Brain pericyte (primary cell): ENCODE data around the gene RSF1.
"Not testable (repeated sequence)": the region's sequence is repeated elsewhere in the genome, so short reads cannot be mapped to it uniquely, and the experiment has no call there.

Experiments used
- DNase-seq: peaks from one replicate; pipeline ENCODE4 v3.0.0-alpha.2; 2012; ENCODE audit warnings: low read depth, low spot score

RSF1 gene

DNA sequence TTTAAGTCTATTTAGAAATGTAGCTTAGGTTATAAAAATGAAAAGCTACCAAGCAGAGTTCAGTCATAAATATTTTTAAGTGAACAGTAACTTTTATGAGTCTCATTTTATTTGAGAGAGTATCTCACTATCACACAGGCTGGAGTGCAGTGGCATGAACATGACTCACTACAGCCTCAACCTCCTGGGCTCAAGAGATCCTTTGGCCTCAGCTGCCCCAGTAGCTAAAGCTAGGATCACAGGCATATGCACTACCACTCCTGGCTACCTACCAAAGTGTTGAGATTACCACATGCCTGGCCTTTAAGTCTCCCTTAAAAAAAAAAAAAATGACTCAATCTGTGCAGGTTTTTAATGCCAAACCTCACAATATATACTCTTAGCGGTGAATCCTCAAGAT is 148.3 kb downstream of the RSF1 start:
- DNase-seq: no peak

DNA sequence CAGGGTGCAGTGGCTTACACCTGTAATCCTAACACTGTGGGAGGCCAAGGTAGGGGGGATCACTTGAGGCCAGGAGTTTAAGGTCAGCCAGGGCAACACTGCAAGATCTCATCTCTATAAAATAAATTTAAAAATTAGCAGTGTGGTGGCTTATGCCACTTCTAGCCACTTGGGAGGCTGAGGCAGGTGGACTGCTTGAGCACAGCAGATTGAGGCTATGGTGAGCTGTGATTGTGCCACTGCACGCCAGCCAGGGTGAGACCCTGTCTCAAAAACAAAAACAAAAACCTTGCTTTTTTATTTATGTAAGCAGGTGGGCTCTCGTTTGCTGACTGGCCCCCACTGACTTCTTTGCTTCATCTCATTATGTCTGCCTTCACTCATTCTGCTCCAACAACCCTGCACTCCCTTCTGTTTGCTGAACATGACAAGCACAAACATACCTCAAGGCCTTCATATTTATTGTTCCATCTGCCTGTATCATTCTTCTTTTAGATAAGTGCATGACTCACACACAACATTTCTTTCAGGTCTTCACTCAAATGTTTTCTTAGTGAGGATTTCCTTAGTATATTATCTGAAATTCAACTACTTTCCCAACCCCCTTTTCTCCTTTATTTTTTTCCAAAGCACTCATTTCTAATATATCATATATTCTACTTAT is 150.5 kb downstream of the RSF1 start:
- DNase-seq: no peak

DNA sequence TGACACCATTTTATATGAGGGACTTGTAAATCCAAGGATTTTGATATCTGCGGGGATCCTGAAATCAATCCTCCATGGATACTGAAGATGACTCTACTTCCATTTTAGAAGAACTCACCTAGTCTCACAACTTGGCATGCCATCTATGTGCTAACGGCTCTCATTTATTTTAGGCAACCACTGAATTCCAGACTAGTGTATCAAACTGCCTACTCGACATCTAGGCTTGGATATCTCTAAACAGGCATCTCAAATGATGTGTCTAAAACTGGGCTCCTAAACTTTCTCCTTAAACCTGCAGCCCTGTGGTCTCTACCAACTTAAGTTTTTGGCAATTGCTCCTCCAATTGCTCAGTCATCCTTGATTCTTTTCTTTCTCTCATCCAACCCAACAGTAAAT is 151.8 kb downstream of the RSF1 start:
- DNase-seq: no peak

DNA sequence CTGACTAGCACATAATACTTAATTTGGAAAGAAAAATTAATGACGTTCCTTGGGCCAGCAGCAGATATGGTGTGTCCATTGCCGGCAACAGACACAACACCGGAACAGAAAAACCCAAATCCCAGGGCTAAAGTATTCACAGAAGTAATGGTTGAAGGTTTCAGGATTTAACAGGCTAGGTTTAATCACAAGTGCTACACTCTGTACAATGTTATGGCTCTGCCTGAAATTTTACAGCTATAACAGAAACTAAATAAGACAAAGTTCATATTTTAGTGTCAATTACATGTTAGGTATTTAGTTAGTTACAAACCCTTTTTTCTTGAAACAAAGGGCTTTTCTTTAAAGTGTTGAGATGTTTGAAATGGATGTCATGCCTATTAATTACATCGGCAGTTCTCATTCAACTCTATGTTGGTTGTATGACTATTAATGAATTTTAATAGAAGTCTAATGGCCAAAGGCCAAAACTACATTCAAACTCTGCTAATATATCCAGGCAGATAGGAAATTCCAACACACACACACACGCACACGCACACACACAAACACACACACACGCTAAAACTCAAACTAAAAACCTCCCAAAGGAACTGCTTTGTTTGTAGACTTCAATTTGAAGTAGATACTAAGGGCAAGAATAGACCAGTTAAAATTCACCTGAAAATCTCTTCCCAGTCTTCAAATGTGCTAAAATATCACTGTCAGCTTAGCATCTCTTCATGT is 155.1 kb downstream of the RSF1 start:
- DNase-seq: no peak

DNA sequence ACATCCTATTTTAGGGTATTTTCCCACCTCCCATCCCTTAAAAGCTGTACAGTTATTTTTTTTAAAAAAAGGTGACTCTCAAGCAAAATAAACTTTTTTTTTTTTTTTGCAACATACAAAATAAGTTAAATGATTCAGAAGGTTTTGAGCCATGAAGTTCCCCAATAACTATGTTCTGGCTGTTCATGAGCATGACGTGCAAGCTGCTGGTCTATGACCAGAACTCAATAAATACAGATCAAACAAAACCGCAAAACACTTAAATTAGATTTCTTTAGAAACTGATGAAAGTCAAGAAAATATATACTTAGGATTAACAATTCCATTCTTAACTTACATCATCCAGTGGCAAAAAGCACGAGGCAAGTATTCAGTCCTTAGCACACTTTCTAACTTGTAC is 158.9 kb downstream of the RSF1 start:
- no peak for DNase-seq

DNA sequence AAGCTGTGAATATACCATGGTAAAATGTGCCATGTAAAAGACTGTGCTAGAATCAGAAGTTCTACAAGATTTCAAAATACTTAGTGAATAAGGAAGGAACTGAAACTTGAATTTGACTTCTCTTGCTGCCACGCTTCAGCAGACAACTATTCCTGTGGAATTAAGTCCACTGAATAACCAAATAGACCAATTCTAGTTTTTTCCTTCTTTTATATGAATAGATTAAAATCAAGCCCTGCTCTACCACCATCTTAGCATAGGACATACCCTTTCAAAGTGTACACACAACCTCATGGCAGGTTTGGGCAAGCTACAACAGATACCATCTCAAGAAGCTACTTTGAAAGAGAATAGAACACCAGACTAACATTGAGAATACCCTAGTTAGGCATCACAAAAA is 159.6 kb downstream of the RSF1 start:
- no peak for DNase-seq

DNA sequence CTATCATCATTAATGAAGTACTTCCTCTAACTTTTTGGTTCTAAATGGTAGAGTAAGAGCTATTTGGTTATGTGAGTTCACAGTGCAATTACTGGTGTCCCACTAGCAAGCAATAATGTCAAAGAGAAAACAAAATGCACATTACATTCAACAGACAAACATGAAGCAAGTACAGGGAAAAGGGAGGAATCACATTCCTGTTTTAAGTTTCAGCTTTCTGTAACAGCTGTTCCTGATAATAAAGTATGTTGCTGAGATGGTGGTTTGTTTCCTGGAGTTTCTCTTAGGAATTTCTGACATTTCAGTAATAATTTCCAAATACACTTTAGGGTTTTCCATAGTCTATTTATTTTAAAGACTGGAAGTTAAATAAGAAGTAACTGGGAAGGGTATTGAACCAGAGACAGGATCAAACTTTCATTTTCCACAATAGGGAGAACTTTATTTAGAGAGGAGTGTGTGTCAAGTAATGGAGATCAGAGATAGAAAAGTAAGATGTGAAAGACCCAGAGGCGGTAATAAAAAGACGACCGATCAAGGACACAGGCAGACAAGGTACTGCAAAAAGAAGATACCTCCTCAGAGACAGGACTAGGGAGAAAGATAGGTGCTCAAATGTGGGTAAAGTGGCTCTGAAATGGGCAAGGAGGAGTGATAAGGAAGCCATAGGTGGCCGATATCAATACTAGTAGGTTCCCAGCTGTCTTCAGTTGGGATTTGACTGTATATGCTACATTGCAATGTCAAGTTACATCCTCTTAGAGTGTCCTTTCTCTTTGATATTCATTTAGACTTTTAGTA is 162.1 kb downstream of the RSF1 start:
- no peak for DNase-seq

DNA sequence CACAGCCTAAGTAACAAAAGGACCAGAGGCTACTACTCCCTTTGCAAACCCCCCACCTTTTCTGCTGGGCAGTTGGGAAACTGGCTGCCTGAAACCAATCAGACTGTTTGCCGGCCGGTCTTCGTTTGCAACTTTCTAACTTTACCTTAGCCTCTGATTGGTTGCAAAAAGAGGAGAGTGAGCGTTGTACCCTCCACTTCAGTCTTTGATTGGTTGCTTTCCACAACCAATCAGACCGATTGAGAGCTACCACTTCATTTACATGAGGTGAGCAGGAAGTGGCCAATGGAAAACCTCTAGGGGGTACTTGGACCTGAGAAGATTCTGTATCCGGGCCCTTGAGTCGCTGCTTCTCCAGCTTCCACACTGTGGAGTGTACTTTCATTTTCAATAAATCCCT is 164.2 kb downstream of the RSF1 start:
- DNase-seq: no peak

DNA sequence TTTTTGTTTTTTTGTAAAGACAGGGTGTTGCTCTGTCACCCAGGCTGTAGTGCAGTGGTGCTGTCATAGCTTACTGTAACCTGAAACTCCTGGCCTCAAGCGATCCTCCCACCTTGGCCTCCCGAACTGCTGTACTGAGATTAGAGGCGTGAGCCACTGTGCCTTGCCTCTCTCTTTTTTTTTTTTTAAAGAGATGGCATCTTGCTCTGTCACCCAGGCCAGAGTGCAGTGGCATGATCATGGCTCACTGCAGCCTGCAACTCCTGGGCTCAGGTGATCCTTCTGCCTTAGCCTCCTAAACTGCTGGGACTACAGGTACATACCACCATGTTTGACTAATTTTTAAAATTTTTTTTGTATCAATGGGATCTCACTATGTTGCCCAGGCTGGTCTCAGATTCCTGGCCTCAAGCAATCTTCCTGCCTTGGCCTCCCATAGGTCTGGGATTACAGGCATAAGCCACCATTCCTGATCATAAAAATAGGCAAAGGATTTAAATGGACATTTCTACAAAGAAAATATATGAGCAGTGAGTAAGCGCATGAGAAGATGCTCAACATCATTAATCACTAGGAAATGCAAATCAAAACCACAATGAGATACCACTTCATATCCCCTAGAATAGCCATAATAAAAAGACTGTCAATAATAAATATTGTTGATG is 165.6 kb downstream of the RSF1 start:
- DNase-seq: no peak

DNA sequence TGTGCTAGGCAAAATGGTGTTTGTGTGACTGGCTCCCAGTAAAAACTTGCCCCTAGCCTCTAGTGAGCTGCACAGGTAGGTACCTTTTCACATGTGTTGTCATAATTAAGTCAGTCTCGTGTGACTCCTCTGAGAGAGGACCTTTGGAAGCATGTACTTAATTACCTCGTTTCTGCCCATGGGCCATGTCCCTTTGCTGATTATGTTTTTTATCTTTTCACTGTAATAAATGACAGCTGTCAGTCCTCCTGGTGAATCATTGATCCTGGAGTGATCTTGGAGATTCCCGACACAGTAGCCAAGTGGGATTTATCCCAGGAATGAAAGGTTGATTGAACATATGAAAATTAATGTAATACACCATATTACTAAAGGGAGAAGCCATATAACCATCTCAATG is 170.4 kb downstream of the RSF1 start:
- no peak for DNase-seq

DNA sequence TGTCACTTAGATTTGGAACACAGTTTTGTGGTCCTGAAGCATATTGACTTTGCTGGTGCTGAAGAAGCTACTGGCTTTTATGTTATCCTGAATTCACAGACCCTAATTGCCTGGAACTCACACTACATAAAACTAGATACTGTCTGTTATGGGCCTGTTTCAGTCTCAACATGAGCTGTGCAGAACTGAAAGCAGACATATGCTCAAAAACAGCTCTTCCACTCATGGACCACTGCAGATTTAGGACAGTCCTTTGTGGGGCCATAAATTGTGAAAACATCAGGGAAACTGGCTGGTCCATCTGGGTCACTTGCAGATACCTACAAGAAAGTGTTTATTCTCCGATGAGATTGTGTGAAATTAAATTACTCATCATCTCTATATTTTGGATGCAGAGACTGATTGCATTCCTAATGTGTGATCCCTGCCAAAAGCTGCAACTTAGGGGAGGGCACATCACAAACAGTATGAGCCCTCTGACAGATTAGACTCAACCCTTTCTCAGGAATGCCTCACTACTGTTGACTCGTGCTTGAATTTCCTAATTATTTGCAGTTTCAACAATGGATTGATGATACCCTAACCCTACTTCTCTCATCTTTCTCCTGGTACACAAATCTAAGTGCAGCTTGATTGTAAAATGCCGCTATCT is 172.7 kb downstream of the RSF1 start:
- DNase-seq: no peak

DNA sequence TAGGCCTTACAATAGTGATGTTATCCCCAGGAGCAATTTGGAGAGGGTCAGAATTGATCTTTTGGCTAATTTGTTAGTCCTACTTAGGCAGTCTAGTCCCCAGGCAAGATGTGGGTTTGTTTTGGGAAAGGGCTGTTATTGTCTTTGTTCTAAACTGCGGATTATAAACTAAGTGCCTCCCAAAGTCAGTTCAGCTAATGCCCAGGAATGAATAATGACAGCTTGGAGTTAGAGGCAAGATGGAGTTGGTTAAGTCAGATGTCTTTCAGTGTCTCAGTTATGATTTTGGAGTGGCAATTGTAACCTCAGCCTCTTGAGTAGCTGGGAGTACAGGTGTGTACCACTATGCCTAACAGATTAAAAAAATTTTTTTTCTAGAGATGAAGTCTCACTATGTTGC is 175.6 kb downstream of the RSF1 start:
- DNase-seq: no peak

DNA sequence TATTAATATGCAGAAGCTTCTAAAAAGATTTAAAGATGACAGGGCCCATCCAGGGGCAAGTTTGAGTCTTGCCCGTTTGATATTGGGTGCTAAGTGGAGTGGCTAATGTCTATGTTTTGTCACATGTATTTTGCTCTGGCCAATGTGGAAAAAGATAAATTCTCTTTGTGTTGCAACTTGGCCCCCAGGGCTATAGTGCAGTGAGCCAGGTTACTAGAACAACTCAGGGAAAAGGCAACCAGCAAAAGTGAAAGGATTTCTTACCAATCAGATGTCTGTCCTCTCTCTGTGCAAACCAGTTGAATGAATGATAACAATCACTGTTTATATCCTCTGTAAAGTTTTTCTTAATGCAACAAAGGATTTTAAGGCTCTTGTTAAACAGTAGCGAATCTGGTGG is 178.3 kb downstream of the RSF1 start:
- DNase-seq: no peak

DNA sequence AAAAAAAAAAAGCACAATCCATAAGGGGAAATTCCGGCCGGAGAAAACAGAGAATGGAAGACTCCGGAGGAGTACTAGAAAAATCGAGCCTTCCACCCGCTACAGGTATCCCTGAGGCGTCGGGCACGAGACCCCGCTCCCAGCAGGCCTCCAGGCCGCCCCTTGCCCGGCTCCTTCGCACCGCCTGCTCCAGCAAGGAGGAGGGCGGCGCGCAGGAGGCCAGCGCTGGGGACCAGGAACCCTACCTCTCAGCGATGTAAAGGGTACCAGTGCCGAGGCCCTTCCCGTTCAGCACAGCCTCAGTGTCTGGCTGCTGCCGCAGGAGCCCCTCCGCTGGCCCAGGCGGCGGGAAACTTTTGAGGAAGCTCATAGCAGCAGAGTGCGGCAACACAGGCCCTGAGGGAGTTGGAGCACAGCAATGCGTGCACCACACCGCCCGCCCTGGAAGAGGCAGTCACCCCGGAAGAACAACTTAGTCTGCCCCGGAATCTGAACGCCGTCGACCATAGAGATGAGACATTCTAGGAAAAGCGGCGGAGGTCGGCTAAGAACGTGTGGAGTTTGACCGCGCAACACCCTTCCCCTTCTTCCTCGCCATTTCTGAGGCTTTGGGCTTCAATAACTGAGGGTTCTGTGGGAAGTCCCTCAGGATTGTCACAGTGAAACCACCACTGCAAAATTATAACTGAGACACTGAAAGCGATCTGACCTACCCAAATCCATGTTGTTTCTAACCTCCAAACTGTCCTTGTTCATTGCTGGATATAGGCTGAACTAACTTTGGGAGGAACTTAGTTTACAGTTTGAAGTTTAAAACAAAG is 183.0 kb downstream of the RSF1 start, which contains the start of gene CLNS1A:
Gene CLNS1A (minus strand): TSS at position 450 of the 821 bp plus-strand sequence. CDS start 80 bp downstream, at position 370.
- DNase-seq: peak; percentile 64

DNA sequence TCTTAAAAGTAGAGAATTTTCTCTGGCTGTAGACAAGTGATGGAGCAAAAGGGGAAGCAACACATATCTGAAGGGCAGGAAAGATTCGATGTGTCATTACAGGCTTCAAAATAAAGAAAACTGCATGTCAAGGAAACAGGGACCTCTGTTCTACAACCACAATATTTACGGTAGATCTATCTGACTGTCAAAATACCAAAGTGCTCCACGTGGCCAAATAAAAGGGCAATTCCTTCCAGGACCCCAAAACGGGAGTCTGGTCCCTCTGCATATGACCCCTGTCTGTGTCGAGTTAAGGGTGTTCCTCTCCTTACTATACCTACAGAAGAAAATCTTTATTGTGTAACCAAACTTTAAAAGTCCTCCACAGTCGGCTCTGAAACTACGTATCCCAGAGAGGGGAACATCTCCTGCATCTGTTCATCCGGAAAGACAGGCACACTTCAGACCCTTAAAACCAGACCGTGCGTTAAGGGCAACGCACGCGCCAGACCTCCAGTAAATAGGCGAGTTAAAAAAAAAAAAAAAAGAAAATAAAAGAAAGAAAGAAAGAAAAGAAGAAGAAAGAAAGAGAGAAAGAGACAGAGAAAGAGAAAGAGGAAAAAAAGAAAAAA is 183.7 kb downstream of the RSF1 start:
- DNase-seq: no peak

DNA sequence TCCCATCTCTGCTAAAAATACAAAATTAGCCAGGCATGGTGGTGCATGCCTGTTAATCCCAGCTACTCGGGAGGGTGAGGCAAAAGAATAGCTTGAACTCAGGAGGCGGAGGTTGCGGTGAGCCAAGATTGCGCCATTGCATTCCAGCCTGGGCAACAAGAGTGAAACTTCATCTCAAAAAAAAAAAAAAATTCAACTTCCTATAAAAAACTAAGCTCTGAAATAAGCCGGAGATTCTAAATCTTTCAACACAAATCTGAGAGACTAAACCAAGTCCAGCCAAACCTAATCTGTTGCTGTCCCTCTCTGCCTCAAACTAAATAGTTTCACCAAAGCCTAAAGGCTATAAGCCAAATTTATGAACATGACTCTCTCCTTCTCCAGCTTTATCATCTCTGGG is 186.6 kb downstream of the RSF1 start:
- DNase-seq: not testable (repeated sequence)

DNA sequence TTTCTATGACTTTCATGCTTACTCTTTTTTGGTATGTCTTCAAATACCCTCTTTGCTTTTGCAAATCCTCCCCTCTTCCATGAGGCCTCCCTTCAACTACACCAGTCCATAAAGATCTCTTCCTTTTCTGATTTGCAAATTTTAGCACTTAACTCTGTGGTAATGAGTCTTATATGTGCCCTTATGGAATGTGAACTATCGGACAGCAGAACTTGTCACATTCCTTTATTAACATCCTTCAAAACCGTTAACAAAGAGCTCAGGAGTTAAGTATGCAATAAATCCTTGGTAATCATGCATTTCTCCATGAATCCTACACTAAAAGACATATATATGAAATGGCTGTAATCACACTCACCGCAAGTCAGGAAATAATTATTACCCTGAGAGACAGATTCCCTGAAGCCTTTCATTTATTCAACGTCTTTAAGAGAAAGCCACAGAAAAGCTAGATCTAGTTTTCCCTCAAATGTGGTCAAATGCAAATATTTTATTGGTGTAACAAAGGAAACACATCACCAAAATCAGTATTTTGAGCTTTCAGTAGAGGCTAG is 190.3 kb downstream of the RSF1 start:
- DNase-seq: no peak

DNA sequence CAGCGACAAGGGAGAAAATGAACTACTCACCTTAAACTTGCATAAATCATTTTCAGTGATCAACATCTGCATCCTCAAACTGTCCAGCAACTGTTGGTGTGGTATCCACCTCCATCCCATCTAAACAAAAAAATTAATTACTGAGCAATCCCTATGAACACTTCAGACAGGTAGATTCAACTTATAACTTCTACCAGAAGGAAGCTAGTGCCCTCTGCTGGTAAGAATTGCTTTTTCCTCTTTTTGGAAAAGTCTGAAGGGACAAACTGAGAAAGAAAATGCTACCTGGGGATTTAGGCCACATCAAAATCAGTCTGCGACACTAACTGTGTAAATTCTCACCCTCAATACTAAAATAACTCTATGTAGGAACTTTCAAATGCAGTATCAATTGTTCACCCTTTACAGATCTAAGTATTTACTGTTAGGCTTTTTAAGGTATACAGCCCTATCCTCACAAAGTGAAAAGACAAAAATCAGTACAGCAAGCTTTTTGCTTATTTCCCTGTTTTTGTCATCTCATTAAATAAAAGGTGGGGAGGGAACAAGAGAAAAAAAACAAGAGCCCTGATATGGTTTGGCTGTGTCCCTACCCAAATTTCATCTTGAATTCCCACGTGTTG is 200.8 kb downstream of the RSF1 start:
- no peak for DNase-seq

DNA sequence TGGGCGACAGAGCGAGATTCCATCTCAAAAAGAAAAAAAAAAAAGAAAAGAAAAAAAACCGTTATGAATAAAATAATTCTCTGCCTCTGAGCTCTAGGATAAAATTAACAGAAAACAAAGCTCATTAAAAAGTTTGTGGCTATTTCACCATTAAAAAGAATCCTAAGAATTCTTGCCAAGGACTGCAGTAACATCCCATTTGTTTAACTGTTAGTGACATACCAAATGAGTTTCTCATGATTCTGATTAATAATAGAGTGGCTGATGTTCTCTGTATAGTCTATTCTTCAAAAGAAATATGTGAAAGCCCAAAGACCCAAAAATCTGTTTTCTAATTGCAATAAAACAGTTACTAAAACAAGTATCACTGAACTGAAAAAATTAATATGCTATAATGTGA is 202.6 kb downstream of the RSF1 start:
- no peak for DNase-seq
